NCI-H1092 (cell line): Measurements from ENCODE around the gene MBD5.
A peak's percentile ranks its signal among the peaks of the same experiment; 100 is the strongest.

Experiments
- DNase-seq: peaks from one replicate; lab custom pipeline; 2025; lab: John Stamatoyannopoulos, UW

Gene MBD5

GRCh38 chr2:148475626-148476025, 454.7 kb downstream of the MBD5 start:
- no peak for DNase-seq

GRCh38 chr2:148479398-148479797, 458.5 kb downstream of the MBD5 start:
- DNase-seq, result no peak

- DNase-seq, result no peak
These were observed 462.8 kb downstream of the MBD5 start for GRCh38 chr2:148483665-148484064.

- no peak for DNase-seq
These were observed 463.2 kb downstream of the MBD5 start for GRCh38 chr2:148484066-148484465.

- no peak for DNase-seq
These were observed 465.8 kb downstream of the MBD5 start for GRCh38 chr2:148486655-148487054.

- DNase-seq, result no peak
These were observed 466.5 kb downstream of the MBD5 start for GRCh38 chr2:148487439-148487838.

GRCh38 chr2:148490840-148491439, 470.0 kb downstream of the MBD5 start:
- no peak for DNase-seq

- DNase-seq, result no peak
These were observed 473.1 kb downstream of the MBD5 start for GRCh38 chr2:148493822-148494563.

- no peak for DNase-seq
These were observed 474.7 kb downstream of the MBD5 start for GRCh38 chr2:148495586-148495985.

GRCh38 chr2:148501545-148501944, 480.7 kb downstream of the MBD5 start:
- DNase-seq, result no peak

- no peak for DNase-seq
These were observed 482.6 kb downstream of the MBD5 start for GRCh38 chr2:148503516-148503915.

GRCh38 chr2:148507970-148508369, 487.1 kb downstream of the MBD5 start:
- no peak for DNase-seq

- no peak for DNase-seq
These were observed 488.0 kb downstream of the MBD5 start for GRCh38 chr2:148508878-148509287.

GRCh38 chr2:148509288-148509902, 488.5 kb downstream of the MBD5 start:
- DNase-seq, result peak; percentile 6

- no peak for DNase-seq
These were observed 491.0 kb downstream of the MBD5 start for GRCh38 chr2:148511883-148512282.

GRCh38 chr2:148512501-148512900, 491.6 kb downstream of the MBD5 start:
- no peak for DNase-seq

- no peak for DNase-seq
These were observed 492.5 kb downstream of the MBD5 start for GRCh38 chr2:148513427-148513826.

GRCh38 chr2:148515120-148515519, 494.2 kb downstream of the MBD5 start:
- DNase-seq, result no peak

GRCh38 chr2:148515976-148516375, 495.1 kb downstream of the MBD5 start:
- DNase-seq, result no peak

GRCh38 chr2:148517296-148517695, 496.4 kb downstream of the MBD5 start:
- no peak for DNase-seq

- DNase-seq, result no peak
These were observed 496.9 kb downstream of the MBD5 start for GRCh38 chr2:148517822-148518221.

GRCh38 chr2:148519013-148519412, 498.1 kb downstream of the MBD5 start:
- peak; percentile 13 for DNase-seq

- DNase-seq, result no peak
These were observed 500.3 kb downstream of the MBD5 start for GRCh38 chr2:148521181-148521580.
